Measurements from ENCODE around the gene FOCAD. TPM values are rescaled to one million over a fixed set of nuclear protein-coding genes. Genes with fewer than 3 reads are reported as not detected.

Gene FOCAD
- total RNA-seq, 6 experiments from 2014 or later: 31.8 to 46.7 (median 39.2) TPM

DNA sequence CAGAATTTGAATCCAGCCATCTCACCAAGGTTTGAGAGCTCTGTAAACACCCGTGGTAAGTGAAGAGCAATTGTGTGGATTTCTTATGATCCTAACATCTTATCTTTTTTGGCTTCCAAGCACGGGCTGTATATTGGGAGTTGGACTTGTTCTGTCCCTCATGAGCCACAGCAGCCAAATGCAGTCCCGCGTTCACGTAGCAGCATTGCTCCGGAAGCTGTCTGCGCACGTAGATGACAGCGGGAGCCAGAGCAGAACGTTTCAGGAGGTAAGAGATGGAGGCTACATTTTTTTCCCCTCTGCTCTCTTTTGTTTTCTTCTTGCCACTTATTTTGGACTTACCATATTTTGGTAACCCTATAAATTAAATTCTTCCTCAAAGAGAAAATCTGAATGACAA, 260.4 kb downstream of the FOCAD start:
- no peak overlapping the region for H3K27ac Mint-ChIP-seq
- TF ChIP-seq, protein P1, sequence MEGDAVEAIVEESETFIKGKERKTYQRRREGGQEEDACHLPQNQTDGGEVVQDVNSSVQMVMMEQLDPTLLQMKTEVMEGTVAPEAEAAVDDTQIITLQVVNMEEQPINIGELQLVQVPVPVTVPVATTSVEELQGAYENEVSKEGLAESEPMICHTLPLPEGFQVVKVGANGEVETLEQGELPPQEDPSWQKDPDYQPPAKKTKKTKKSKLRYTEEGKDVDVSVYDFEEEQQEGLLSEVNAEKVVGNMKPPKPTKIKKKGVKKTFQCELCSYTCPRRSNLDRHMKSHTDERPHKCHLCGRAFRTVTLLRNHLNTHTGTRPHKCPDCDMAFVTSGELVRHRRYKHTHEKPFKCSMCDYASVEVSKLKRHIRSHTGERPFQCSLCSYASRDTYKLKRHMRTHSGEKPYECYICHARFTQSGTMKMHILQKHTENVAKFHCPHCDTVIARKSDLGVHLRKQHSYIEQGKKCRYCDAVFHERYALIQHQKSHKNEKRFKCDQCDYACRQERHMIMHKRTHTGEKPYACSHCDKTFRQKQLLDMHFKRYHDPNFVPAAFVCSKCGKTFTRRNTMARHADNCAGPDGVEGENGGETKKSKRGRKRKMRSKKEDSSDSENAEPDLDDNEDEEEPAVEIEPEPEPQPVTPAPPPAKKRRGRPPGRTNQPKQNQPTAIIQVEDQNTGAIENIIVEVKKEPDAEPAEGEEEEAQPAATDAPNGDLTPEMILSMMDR (IDR thresholded peaks at IDR 0.05): no peak

DNA sequence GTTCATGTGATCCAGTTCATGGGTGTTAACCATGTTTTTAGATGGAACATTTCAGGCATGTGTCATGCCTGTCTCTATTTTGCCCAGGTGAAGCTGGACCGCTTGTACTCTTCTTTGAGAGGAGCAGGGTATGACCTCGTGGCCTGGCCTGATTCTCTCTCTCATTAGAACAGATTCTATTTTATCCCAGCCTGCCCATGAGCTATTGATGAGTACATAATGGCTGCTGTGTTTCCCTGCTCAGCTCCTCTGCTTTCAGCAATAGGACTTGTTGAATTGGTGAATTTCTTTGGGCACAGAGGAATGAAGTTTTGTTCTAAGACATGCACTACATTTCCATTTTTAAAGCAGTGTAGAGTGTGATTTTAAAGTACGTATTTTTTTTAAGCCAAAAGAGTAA, 261.2 kb downstream of the FOCAD start:
- Mint-ChIP-seq H3K4me1 (ENCODE audit: low read depth) (peaks cover 10% of the 10 kb centered on the region), H3K36me3 (ENCODE audit: low read depth) (0 out of 2 replicates have a peak, but pooled peaks cover 7% of the 10 kb centered on the region), H3K27me3 (ENCODE audit: insufficient read depth) (no peaks in the 10 kb centered on the region), H3K4me3 (no peak overlapping the region), H3K27ac (no peak overlapping the region), H3K9me3 (no peaks in the 10 kb centered on the region)
- TF ChIP-seq, protein P1 (IDR thresholded peaks at IDR 0.05): no peak
- DNase-seq: no peak

More for the DNA sequence above, 260.4 kb downstream of the FOCAD start:
- Mint-ChIP-seq H3K27me3 (ENCODE audit: insufficient read depth) (no peaks in the 10 kb centered on the region), H3K36me3 (ENCODE audit: low read depth) (0 out of 2 replicates have a peak, but pooled peaks cover 7% of the 10 kb centered on the region), H3K9me3 (no peaks in the 10 kb centered on the region), H3K4me1 (ENCODE audit: low read depth) (peaks cover 10% of the 10 kb centered on the region), H3K4me3 (no peak overlapping the region)
- DNase-seq: no peak

DNA sequence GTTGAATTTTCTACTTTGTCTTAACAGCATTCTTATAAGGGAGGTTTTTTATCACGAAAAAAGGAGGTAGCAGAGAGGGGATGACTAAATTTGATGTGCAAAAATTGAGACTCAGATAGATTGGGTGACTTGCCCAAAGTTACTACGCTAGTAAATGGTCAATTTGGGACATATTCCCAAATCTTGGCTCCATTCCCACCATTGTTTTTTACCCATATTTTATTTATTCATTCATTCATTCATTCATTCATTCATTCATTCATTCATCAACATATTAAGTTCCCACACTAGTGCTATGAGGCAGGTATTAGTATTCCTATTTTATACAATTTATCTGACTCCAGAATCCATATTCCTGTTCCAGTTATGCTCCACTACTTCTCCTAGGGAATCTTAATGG, 261.8 kb downstream of the FOCAD start:
- no peak overlapping the region for H3K27ac Mint-ChIP-seq
- H3K4me3 Mint-ChIP-seq: no peak overlapping the region
- H3K36me3 Mint-ChIP-seq (ENCODE audit: low read depth): peaks cover 11% of the 10 kb centered on the region; the same call in 1 of the 2 replicates
- H3K27me3 Mint-ChIP-seq (ENCODE audit: insufficient read depth): no peaks in the 10 kb centered on the region
- peaks cover 4% of the 10 kb centered on the region for H3K4me1 Mint-ChIP-seq (ENCODE audit: low read depth)
- H3K9me3 Mint-ChIP-seq: no peaks in the 10 kb centered on the region
- TF ChIP-seq, protein P1 (IDR thresholded peaks at IDR 0.05): no peak
- no peak for DNase-seq

DNA sequence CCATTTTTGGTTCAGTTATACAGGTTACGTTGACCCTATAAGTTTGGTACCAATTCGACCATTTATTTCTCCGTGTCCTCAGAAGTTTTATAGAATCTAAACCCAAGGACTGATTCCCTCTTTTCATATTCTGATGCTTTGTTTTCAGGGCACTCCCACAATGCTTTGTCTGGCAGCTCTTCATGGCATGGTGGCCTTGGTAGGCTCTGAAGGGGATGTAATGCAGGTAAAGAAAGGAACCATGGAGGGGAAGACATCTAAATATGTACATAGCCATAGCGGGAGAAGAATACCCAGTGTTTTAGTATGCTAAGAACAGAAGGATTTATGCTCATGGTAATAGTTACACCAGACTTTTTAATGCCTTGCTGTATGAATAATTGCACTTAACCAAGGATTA, 264.6 kb downstream of the FOCAD start:
- no peak for DNase-seq
- H3K27ac Mint-ChIP-seq: no peak overlapping the region
- H3K27me3 Mint-ChIP-seq (ENCODE audit: insufficient read depth): no peaks in the 10 kb centered on the region; the same call in 1 of the 2 replicates
- TF ChIP-seq, protein P1 (IDR thresholded peaks at IDR 0.05): no peak
- H3K36me3 Mint-ChIP-seq (ENCODE audit: low read depth): peaks cover 33% of the 10 kb centered on the region
- H3K9me3 Mint-ChIP-seq: no peaks in the 10 kb centered on the region
- H3K4me1 Mint-ChIP-seq (ENCODE audit: low read depth): peaks cover 25% of the 10 kb centered on the region
- no peak overlapping the region for H3K4me3 Mint-ChIP-seq

DNA sequence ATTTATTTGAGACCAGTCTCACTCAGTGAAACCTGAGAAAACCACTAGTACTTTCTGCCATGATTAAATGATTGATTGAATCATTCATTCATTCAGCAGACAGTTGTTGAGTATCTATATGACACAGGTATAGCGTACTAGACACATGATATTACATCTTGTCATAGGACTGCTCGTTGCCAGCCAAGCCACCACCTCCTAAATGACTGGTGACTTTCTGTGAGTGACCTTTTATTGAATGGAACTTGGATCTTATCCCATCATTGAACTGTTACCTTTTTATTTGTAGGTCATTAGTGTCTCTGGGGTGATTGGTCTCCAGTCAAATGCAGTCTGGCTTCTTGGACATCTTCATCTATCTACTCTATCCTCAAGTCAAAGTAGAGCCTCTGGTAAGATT, 266.6 kb downstream of the FOCAD start:
- DNase-seq: no peak
- TF ChIP-seq, protein P1 (IDR thresholded peaks at IDR 0.05): no peak
- Mint-ChIP-seq H3K27ac (no peak overlapping the region), H3K9me3 (no peaks in the 10 kb centered on the region), H3K4me1 (ENCODE audit: low read depth) (peaks cover 25% of the 10 kb centered on the region), H3K4me3 (no peak overlapping the region), H3K36me3 (ENCODE audit: low read depth) (peaks cover 37% of the 10 kb centered on the region), H3K27me3 (ENCODE audit: insufficient read depth) (no peaks in the 10 kb centered on the region; the same call in 1 of the 2 replicates)

Data from HFFc6 (cell line).